Neural cell (in vitro differentiated cells): ENCODE measurements around the gene KLHL6. TPM values are rescaled to one million over a fixed set of nuclear protein-coding genes. Genes with fewer than 3 reads are reported as not detected.
"Not testable (repeated sequence)": the region's sequence is repeated elsewhere in the genome, so short reads cannot be mapped to it uniquely, and the experiment has no call there.

Experiments
- H2AFZ ChIP-seq: fragments of 200-600, 300-800 bp; sonication (generic), shearing (Covaris generic); 2 replicates; pipeline ENCODE4 v1.6.0; 2014; ENCODE audit warnings: low read depth, mild to moderate bottlenecking, antibody characterized with exemption, low read length, moderate library complexity
- H3F3A ChIP-seq: fragments of 200-600 bp; shearing (Covaris generic); 2 replicates; pipeline ENCODE4 v1.6.1; 2016; ENCODE audit warnings: mild to moderate bottlenecking, moderate library complexity, mixed read lengths, antibody characterized with exemption, low read length; ENCODE audit not compliant: insufficient read depth, poor library complexity, severe bottlenecking
- H3K27ac ChIP-seq: fragments of 200-600, 300-800 bp; sonication (generic), shearing (Covaris generic); 2 replicates; pipeline ENCODE4 v1.5.1; 2014; ENCODE audit warnings: mild to moderate bottlenecking, low read length, moderate library complexity
- H3K27me3 ChIP-seq: fragments of 300-800, 200-600 bp; sonication (generic), shearing (Covaris generic); 2 replicates; pipeline ENCODE4 v1.6.0; 2014; ENCODE audit warnings: mild to moderate bottlenecking, low read depth, low read length, moderate library complexity; ENCODE audit not compliant: insufficient read depth
- H3K36me3 ChIP-seq: fragments of 300-800, 200-600 bp; sonication (generic), shearing (Covaris generic); 2 replicates; pipeline ENCODE4 v1.5.1; 2014; ENCODE audit warnings: mild to moderate bottlenecking, antibody characterized with exemption, low read length, moderate library complexity; ENCODE audit not compliant: insufficient read depth
- H3K4me2 ChIP-seq: fragments of 300-800, 200-600 bp; sonication (generic), shearing (Covaris generic); 2 replicates; pipeline ENCODE4 v1.6.0; 2014; ENCODE audit warnings: mild to moderate bottlenecking, low read length
- H3K4me3 ChIP-seq: fragments of 300-800, 200-600 bp; sonication (generic), shearing (Covaris generic); 2 replicates; pipeline ENCODE4 v1.5.1; 2014; ENCODE audit warnings: mild to moderate bottlenecking, low read length, moderate library complexity
- H3K79me2 ChIP-seq: fragments of 200-600 bp; shearing (Covaris generic); replicated peaks from 2 replicates; pipeline ENCODE4 v1.6.0; 2014; ENCODE audit warnings: mild to moderate bottlenecking, low read length, moderate library complexity; ENCODE audit not compliant: insufficient read depth
- H3K9ac ChIP-seq: fragments of 300-800, 200-600 bp; sonication (generic), shearing (Covaris generic); 2 replicates; pipeline ENCODE4 v1.6.1; 2016; ENCODE audit warnings: mild to moderate bottlenecking, low read length, mixed read lengths
- H3K9me2 ChIP-seq: fragments of 200-600 bp; shearing (Covaris generic); 2 replicates; pipeline ENCODE4 v1.6.1; 2016; ENCODE audit warnings: mild to moderate bottlenecking, low read length, mixed read lengths; ENCODE audit not compliant: insufficient read depth
- H3K9me3 ChIP-seq: fragments of 200-600, 300-800 bp; sonication (generic), shearing (Covaris generic); 2 replicates; pipeline ENCODE4 v1.6.1; 2016; ENCODE audit warnings: mild to moderate bottlenecking, mixed run types, low read length, moderate library complexity, mixed read lengths
- H4K20me1 ChIP-seq: fragments of 200-600 bp; shearing (Covaris generic); 2 replicates; pipeline ENCODE4 v1.6.1; 2016; ENCODE audit warnings: mild to moderate bottlenecking, mixed run types; ENCODE audit not compliant: insufficient read depth
- EP300 ChIP-seq: fragments of 450-650 bp; conservative IDR thresholded peaks from 2 replicates; pipeline ENCODE4 v1.6.1; 2014; ENCODE audit warnings: antibody characterized with exemption, mild to moderate bottlenecking, moderate library complexity; ENCODE audit not compliant: poor library complexity, severe bottlenecking
- EZH2 ChIP-seq: fragments of 200-600, 300-800 bp; shearing (Covaris generic), sonication (generic); IDR thresholded peaks from 2 replicates; pipeline ENCODE4 v1.6.1; 2014; ENCODE audit warnings: antibody characterized with exemption, low read length, borderline replicate concordance, mild to moderate bottlenecking; ENCODE audit not compliant: insufficient read depth, poor library complexity, severe bottlenecking
- MXI1 ChIP-seq: fragments of 450-650 bp; conservative IDR thresholded peaks from 2 replicates; pipeline ENCODE4 v1.6.1; 2014; ENCODE audit warnings: antibody characterized with exemption, mild to moderate bottlenecking; ENCODE audit not compliant: poor library complexity, severe bottlenecking
- POLR2AphosphoS5 ChIP-seq: IDR thresholded peaks from 2 replicates; pipeline ENCODE4 v1.6.1; 2012
- RAD21 ChIP-seq: fragments of 450-650 bp; conservative IDR thresholded peaks from 2 replicates; pipeline ENCODE4 v1.6.1; 2014; ENCODE audit warnings: antibody characterized with exemption, mild to moderate bottlenecking, moderate library complexity
- SMC3 ChIP-seq: fragments of 450-650 bp; conservative IDR thresholded peaks from 2 replicates; pipeline ENCODE4 v1.6.1; 2014; ENCODE audit warnings: antibody characterized with exemption, mild to moderate bottlenecking, moderate library complexity; ENCODE audit not compliant: poor library complexity
- TAF1 ChIP-seq: IDR thresholded peaks from 2 replicates; pipeline ENCODE4 v1.6.1; 2012; ENCODE audit warnings: low read depth
- polyA plus RNA-seq: library from polyadenylated mRNA; depleted of rRNA; stranded (reverse); fragments of >200 nt; gene quantifications from 2 replicates; pipeline ENCODE4 v1.2.3, GENCODE V29; 2014
- TF ChIP-seq, protein P1 (sequence below): IDR thresholded peaks from 2 replicates; pipeline ENCODE4 v1.6.1; 2012; ENCODE audit warnings: borderline replicate concordance
- TF ChIP-seq, protein P2 (sequence below): fragments of 450-650 bp; IDR thresholded peaks from 2 replicates; pipeline ENCODE4 v1.5.1; 2014; ENCODE audit warnings: antibody characterized with exemption, mild to moderate bottlenecking, moderate library complexity; ENCODE audit not compliant: poor library complexity, severe bottlenecking

KLHL6 gene
- polyA plus RNA-seq, 1 donor from 2014 or later, result not detected

DNA sequence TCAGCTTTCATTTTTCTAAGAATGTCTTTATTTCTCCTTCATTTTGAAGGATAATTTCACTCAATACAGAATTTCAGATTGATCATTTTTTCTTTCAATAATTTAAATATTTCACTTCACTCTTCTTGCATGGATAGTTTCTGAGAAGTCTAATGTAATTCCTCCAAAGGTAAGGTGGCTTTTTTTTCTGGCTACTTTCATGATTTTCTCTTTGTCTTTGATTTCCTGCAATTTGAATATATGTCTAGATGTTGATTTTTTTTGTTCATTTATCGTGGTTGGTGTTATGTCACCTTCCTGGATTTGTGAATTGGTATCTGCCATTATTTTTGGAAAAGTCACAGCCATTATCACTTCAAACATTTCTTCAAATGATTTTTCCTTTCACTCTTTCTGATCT lies 112.5 kb downstream of the KLHL6 start:
- Histone ChIP-seq H4K20me1 (no peaks in the 10 kb centered on the region), H2AFZ (no peak overlapping the region), H3F3A (no peaks in the 10 kb centered on the region), H3K4me2 (no peak overlapping the region), H3K27ac (no peak overlapping the region), H3K9me2 (no peaks in the 10 kb centered on the region), H3K9me3 (no peaks in the 10 kb centered on the region), H3K27me3 (no peaks in the 10 kb centered on the region), H3K4me3 (no peak overlapping the region), H3K36me3 (no peaks in the 10 kb centered on the region), H3K9ac (no peak overlapping the region), H3K79me2 (peaks cover 3% of the 10 kb centered on the region)
- TF ChIP-seq EP300 (no peak), SMC3 (no peak), RAD21 (no peak), MXI1 (no peak), TAF1 (no peak), POLR2AphosphoS5 (no peak), EZH2 (no peak)
- TF ChIP-seq, protein P1, sequence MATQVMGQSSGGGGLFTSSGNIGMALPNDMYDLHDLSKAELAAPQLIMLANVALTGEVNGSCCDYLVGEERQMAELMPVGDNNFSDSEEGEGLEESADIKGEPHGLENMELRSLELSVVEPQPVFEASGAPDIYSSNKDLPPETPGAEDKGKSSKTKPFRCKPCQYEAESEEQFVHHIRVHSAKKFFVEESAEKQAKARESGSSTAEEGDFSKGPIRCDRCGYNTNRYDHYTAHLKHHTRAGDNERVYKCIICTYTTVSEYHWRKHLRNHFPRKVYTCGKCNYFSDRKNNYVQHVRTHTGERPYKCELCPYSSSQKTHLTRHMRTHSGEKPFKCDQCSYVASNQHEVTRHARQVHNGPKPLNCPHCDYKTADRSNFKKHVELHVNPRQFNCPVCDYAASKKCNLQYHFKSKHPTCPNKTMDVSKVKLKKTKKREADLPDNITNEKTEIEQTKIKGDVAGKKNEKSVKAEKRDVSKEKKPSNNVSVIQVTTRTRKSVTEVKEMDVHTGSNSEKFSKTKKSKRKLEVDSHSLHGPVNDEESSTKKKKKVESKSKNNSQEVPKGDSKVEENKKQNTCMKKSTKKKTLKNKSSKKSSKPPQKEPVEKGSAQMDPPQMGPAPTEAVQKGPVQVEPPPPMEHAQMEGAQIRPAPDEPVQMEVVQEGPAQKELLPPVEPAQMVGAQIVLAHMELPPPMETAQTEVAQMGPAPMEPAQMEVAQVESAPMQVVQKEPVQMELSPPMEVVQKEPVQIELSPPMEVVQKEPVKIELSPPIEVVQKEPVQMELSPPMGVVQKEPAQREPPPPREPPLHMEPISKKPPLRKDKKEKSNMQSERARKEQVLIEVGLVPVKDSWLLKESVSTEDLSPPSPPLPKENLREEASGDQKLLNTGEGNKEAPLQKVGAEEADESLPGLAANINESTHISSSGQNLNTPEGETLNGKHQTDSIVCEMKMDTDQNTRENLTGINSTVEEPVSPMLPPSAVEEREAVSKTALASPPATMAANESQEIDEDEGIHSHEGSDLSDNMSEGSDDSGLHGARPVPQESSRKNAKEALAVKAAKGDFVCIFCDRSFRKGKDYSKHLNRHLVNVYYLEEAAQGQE, result no peak
- TF ChIP-seq, protein P2, sequence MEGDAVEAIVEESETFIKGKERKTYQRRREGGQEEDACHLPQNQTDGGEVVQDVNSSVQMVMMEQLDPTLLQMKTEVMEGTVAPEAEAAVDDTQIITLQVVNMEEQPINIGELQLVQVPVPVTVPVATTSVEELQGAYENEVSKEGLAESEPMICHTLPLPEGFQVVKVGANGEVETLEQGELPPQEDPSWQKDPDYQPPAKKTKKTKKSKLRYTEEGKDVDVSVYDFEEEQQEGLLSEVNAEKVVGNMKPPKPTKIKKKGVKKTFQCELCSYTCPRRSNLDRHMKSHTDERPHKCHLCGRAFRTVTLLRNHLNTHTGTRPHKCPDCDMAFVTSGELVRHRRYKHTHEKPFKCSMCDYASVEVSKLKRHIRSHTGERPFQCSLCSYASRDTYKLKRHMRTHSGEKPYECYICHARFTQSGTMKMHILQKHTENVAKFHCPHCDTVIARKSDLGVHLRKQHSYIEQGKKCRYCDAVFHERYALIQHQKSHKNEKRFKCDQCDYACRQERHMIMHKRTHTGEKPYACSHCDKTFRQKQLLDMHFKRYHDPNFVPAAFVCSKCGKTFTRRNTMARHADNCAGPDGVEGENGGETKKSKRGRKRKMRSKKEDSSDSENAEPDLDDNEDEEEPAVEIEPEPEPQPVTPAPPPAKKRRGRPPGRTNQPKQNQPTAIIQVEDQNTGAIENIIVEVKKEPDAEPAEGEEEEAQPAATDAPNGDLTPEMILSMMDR, result no peak

DNA sequence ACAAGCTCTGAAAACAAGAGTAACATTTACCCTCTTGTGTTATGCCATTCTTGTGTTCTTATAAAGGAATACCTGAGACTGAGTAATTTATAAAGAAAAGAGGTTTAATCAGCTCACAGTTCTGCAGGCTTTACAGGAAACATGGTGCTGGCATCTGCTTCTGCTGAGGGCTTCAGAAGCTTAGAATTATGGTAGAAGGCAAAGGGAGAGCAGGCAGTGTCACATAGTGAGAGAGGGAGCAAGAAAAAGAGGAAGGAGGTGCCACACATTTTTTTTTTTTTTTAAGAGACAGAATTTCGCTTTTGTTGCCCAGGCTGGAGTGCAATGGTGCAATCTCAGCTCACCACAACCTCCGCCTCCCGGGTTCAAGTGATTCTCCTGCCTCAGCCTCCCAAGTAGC lies 115.0 kb downstream of the KLHL6 start:
- H3K79me2 ChIP-seq, H3K27ac ChIP-seq, H3K9me3 ChIP-seq, H3K36me3 ChIP-seq, H3K27me3 ChIP-seq, H3F3A ChIP-seq, H3K9me2 ChIP-seq, H3K4me3 ChIP-seq, H3K9ac ChIP-seq, H2AFZ ChIP-seq, H4K20me1 ChIP-seq, H3K4me2 ChIP-seq: not testable (repeated sequence)

DNA sequence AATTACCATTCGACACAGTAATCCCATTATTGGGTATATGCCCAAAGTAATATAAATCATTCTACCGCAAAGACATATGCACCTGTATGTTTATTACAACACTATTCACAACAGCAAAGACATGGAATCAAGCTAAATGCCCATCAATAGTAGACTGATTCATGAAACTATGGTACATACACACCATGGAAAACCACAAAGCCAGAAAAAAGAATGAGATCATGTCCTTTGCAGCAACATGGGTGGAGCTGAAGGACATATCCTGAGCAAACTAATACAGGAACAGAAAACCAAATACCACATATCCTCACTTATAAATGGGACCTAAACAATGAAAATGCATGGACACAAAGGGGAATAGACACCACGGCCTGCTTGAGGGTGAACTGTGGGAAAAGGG lies 116.0 kb downstream of the KLHL6 start:
- Histone ChIP-seq H3K79me2 (no peaks in the 10 kb centered on the region), H3F3A (no peaks in the 10 kb centered on the region), H3K27ac (no peak overlapping the region), H3K4me2 (no peak overlapping the region), H2AFZ (no peak overlapping the region), H3K27me3 (no peaks in the 10 kb centered on the region), H3K9ac (no peak overlapping the region), H3K4me3 (no peak overlapping the region), H3K9me2 (no peaks in the 10 kb centered on the region), H3K9me3 (no peaks in the 10 kb centered on the region), H4K20me1 (no peaks in the 10 kb centered on the region), H3K36me3 (no peaks in the 10 kb centered on the region)
- TF ChIP-seq, protein P2, result no peak
- TF ChIP-seq POLR2AphosphoS5 (no peak), RAD21 (no peak), MXI1 (no peak), SMC3 (no peak), EP300 (no peak), EZH2 (no peak), TAF1 (no peak)
- TF ChIP-seq, protein P1, result no peak
